ENCODE measurements around the gene TNFAIP3. TPM values are rescaled to one million over a fixed set of nuclear protein-coding genes. Genes with fewer than 3 reads are reported as not detected.
"Not testable (repeated sequence)": the region's sequence is repeated elsewhere in the genome, so short reads cannot be mapped to it uniquely, and the experiment has no call there.

The TNFAIP3 gene
- 5.4 and 13.4 TPM in 2 replicates for total RNA-seq

- DNase-seq: peak; percentile 96
Observed at GRCh38 chr6:137866914-137867684, at the start of gene TNFAIP3. Gene TNFAIP3, plus strand, starts transcription at chr6:137867259. Its CDS starts 3,969 bp downstream, at chr6:137871228.

GRCh38 chr6:137818440-137818839 is 48.6 kb upstream of the TNFAIP3 start:
- no peak for DNase-seq

GRCh38 chr6:137819740-137820139 is 47.3 kb upstream of the TNFAIP3 start:
- peak; percentile 49 for DNase-seq

GRCh38 chr6:137820425-137820824 is 46.6 kb upstream of the TNFAIP3 start:
- DNase-seq: no peak

- no peak for DNase-seq
Observed at GRCh38 chr6:137820952-137821351, 46.1 kb upstream of the TNFAIP3 start.

- DNase-seq: no peak
Observed at GRCh38 chr6:137821491-137821890, 45.6 kb upstream of the TNFAIP3 start.

DNA sequence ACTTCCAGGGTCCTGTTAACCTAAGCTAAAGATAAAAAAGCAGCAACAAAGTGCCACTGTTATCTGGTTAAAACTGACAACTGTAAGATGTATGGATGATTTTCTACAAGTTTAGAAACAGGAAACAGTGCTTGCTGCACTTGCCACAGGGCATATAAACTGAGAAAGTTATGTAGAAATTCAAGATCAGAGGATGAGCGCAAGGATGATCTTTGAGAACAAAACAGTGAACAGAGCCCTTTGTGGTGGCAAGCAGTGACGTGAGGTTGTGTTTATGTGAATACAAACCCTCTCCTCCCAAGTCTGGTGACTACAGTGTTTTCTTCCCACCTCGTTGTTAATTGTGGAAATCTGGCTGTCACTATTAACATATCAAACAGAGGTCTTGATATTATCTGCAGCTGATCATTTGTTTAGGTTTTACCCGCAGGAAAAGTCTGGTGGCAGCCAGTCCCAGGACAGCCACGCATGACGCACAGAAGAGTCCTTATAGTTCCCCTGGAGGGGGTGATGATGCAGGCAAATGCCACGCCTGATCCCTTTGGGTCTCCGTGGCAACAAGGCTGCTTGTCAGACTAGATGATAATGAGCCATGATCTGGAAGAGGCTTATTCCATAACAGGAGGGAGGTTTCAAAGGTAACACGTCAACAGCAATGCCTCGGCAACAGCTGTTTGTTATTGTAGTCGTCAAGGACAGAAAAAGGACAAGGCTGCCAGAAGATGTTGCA is 43.1 kb upstream of the TNFAIP3 start:
- DNase-seq: peak; percentile 49

DNA sequence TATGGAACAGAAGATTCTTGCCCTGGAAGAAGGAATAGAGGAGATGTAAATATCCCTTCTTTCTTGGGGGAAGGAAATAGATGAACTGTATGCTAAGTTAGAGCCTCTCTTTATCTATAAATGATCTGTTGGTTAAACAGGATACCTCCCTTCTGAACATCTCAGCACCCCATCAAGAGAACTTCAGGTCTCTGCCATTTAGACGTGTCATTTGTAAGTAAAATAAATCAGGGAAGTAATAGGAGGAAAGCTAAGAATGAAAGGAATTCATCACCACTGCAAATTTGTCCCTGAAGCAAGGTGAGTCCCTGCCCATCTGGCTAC is 42.5 kb upstream of the TNFAIP3 start:
- no peak for DNase-seq

- DNase-seq: no peak
Observed at GRCh38 chr6:137824896-137825295, 42.2 kb upstream of the TNFAIP3 start.

DNA sequence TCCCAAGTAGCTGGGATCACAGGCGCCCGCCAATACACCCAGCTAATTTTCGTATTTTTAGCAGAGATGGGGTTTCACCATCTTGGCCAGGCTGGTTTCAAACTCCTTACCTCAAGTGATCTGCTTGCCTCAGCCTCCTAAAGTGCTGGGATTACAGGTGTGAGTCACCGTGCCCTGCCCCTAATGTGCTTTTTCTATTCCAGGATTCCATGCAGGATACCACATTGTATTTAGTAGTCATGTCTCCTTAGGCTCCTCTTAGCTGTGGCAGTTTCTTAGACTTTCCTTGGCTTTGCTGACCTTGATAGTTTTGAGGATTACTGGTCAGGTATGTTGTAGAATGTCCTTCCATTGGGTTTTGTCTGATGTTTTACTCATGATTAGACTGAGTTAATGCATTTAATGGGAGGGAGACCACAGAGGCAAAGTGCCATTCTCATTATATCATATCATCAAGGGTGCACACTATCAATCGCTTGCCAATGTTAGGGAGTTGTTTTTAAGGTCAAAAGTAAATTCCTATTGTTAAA is 39.6 kb upstream of the TNFAIP3 start:
- no peak for DNase-seq

- DNase-seq: no peak
Observed at GRCh38 chr6:137827977-137828810, 38.9 kb upstream of the TNFAIP3 start.

GRCh38 chr6:137829641-137830083 is 37.4 kb upstream of the TNFAIP3 start:
- peak; percentile 33 for DNase-seq

- DNase-seq: no peak
Observed at GRCh38 chr6:137830511-137830911, 36.5 kb upstream of the TNFAIP3 start.

DNA sequence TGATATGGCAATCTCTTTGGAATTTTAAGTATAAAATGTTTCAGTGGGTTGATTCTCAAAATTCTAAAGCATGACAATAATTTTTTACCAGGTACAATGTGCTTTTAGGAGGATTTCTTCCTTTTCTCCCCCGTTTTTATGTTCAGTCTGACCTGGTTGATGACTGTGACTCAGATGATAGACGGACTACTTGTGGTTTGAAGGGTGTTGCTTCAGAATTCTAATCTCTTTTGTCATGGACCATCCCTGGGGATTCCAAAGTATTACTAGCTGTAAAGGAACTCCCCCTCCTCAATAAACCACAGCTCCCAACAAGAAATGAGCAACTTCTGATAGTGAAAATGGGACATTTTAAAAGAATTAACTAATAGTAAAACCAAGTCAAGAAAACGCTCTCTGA is 34.9 kb upstream of the TNFAIP3 start:
- DNase-seq: no peak

GRCh38 chr6:137834508-137834907 is 32.6 kb upstream of the TNFAIP3 start:
- DNase-seq: no peak

DNA sequence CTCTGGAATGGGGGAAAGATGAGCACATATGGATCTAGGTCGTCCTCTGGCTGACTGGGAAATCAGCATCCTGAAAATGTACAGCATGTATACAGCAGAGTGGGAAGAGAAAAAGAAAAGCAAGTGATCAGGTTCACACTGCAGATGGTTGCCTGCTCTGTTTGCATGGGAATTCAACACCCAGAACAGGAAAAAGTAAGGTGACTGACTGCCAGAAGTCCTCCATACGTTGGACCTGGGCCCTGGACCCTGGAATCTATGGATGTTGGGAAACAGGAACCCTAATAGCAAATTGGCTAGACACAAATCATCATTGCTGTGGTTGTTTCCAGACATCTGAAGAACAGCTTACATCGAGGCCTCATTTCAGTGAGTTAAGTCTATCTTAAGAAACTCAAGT is 30.3 kb upstream of the TNFAIP3 start:
- no peak for DNase-seq

DNA sequence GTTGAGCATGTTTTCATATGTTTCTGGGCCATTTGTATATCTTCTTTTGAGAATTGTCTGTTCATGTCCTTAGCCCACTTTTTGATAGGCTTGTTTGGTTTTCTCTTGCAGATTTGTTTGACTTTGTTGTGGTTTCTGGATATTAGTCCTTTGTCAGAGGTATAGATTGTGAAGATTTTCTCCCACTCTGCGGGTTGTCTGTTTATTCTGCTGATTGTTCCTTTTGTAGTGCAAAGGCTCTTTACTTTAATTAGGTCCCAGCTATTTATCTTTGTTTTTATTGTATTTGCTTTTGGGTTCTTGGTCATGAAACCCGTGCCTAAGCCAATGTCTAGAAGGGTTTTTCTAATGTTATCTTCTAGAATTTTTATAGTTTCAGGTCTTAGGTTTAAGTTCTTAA is 29.0 kb upstream of the TNFAIP3 start:
- not testable (repeated sequence) for DNase-seq

DNA sequence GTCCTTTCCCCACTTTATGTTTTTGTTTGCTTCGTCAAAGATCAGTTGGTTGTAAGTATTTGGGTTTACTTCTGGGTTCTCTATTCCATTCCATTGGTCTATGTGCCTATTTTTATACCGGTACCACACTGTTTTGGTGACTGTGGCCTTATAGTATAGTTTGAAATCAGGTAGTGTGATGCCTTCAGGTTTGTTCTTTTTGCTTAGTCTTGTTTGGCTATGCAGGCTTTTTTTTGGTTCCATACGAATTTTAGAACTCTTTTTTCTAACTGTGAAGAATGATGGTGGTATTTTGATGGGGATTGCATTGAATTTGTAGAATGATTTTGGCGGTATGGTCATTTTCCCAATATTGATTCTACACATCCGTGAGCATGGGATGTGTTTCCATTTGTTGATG is 28.5 kb upstream of the TNFAIP3 start:
- DNase-seq: not testable (repeated sequence)

GRCh38 chr6:137839076-137839475 is 28.0 kb upstream of the TNFAIP3 start:
- no peak for DNase-seq

- no peak for DNase-seq
Observed at GRCh38 chr6:137840252-137840651, 26.8 kb upstream of the TNFAIP3 start.

GRCh38 chr6:137843211-137843610 is 23.8 kb upstream of the TNFAIP3 start:
- DNase-seq: no peak

- not testable (repeated sequence) for DNase-seq
Observed at GRCh38 chr6:137844327-137844726, 22.7 kb upstream of the TNFAIP3 start.

- DNase-seq: not testable (repeated sequence)
Observed at GRCh38 chr6:137844773-137845172, 22.3 kb upstream of the TNFAIP3 start.
